Measurements from ENCODE around the gene MINDY4.

MINDY4 gene

DNA sequence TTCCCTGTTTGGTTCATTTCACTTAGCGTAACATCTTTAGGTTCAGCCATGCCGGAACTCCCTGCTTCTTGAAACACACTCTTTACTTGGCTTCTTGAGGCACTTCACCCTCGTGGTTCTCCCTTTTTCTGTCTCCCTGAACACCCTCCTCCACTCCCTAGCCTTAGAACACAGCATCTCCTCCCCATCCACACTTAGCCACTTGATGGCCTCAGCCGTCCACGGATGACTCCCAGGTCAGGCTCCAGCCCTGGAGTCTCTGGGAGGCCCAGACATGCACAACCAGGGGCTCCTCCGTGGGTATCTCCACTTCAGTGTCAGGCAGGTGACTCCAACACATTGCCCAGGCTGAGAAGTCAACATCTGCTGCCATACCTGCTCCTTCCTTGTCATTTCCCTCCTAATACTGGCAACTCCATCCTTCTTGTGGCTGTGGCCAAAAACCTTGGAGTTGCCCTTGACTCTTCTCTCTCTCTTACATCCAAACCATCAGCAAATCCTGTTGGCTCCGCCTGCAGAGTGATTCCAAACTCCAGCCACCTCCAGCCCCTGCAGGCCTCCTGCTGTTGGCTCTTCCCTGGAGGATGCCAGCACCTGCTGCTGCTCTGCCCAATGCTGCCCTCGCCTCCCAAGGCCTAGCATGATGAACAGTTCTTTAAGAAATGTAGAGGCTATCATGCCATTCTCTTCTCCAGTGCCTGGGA lies 27.7 kb upstream of the MINDY4 start:
- no peak for DNase-seq

GRCh38 chr7:30744075-30744417 lies 27.2 kb upstream of the MINDY4 start:
- DNase-seq: no peak

- no peak for DNase-seq
Observed at GRCh38 chr7:30745261-30745941, 25.8 kb upstream of the MINDY4 start.

GRCh38 chr7:30750010-30750409 lies 21.2 kb upstream of the MINDY4 start:
- DNase-seq: no peak

DNA sequence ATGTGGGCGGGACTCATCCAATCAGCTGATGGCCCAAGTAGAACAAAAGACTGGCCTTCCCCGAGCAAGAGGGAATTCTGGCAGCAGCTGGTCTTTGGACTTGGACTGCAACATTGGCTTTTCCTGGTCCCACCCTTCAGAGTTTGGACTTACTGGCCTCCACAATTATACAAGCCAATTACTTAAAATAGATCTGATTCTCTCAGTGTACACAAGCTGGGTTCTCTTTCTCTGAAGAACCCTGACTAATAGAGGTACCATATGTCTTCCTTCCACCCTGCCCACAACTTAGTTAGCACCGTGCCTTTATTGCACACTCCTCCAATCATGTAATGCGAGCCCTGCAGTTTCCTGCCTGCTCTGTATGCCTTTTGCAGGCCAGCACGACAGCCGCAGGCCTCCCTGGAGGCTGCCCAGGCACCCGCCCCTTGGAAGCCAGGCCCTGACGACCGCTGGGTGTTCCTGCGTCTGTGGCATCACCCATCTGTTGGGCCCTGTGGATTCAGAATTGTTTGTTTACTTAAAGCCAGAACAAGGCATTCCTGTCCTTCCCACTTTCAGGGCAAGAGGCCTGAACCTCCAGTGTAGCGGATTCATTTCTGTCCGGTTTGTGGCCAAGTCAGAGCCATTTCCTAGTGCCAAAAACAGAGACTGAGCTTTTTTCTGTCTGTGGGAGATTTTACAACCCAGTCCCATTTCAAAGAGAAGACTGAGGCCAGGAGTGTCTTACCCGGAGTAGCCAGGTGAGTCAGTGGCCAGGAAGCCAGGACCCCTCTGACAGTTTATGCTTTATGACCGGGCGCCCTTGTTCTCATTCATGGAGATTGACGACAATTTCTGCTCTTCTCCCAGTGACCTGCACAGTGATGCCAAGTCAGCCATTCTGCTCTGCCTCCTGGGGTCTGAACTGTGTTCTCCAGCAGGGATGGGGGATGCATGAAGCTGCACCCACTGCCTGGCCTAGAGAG lies 20.2 kb upstream of the MINDY4 start:
- peak; percentile 84 for DNase-seq

DNA sequence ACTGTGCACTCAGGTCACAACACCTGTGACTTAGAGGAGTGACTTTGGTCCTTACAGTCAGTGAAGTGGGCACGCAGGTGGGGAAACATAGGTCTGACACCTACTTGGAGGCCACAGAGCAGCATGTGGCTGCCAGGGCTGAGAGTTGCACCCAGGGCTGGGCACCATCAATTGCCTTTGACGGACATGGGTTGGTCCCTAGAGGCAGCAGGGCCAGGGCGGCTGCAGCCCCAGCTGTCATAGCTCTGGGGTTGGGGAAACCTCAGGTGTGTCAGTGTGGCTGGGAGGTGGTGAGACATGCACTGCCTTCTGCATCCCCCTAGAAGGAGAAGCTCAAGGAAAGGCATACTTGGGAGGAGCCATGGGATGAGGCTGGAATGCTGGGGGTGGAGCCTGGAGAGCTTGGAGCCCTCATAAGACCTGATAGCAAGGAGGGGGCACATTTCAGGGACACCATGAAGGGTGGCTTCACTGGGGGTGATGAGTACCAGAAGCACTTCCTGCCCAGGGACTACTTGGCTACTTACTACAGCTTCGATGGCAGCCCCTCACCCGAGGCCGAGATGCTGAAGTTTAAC lies 19.4 kb upstream of the MINDY4 start, which contains the start of gene INMT:
Gene INMT, plus strand, starts transcription at position 440 of the 578 bp plus-strand sequence. Its CDS starts 16 bp downstream, at position 456.
- no peak for DNase-seq

DNA sequence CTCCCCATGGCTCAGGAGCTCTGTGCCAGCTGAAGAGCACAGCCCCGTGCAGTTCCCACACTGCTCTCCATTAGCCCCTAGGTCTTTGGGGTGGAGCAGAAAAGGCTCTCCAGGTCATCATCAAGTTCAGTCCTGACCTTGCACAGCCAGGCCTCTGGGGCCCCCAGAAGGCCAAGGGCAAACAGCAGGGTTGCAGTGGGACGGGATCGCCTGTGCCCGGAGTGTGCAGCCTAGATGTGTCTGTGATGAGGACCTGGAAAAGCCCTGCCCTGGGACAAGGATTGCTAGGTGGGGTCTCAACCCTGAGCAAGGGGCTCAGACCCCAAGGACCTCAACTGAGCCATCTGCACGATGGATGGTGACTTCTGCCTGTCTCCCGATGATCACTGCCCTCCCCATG lies 18.7 kb upstream of the MINDY4 start:
- DNase-seq: no peak

DNA sequence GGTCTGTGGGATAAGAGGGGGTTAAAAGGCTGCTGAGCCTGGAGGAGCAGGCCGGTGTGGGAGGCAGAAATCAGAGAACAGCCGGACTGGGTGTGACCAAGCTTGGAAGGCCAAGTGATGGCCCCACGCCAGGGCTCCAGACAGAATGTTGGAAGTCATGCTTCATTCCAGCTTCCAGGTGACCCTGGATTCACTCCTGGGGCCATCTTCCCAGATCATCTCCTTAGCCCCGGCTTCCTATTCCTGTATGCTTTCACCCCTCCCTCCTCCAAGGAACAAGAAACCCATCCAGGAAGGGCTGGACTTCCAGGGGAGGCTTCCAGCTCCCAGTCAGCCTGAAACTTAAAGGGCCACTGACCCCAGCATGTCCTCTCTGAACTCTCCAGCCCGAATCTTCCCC lies 18.2 kb upstream of the MINDY4 start:
- DNase-seq: peak; percentile 93

- DNase-seq: no peak
Observed at GRCh38 chr7:30754315-30754877, 16.8 kb upstream of the MINDY4 start.

DNA sequence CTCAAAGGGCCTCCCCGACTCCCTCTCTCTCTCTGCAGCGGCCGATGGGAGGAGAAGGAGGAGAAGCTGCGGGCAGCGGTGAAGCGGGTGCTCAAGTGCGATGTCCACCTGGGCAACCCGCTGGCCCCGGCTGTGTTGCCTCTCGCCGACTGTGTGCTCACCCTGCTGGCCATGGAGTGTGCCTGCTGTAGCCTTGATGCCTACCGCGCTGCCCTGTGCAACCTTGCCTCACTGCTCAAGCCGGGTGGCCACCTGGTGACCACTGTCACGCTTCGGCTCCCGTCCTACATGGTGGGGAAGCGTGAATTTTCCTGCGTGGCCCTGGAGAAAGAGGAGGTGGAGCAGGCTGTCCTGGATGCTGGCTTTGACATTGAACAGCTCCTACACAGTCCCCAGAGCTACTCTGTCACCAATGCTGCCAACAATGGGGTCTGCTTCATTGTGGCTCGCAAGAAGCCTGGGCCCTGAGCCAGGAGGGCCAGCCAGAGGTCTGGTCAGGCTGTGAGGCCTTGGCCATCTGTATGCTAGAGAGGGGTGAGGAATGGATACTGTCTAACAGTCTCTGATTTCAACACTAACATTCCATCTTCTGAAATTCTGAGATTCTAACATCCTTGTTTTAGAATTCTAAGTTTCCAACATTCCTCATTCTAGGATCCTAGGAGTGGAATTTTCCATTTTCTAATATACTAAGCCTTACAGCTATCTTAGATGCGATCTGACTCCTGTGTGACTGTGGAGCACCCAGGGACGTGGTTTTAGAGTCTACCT lies 15.6 kb upstream of the MINDY4 start:
- DNase-seq: peak; percentile 66

DNA sequence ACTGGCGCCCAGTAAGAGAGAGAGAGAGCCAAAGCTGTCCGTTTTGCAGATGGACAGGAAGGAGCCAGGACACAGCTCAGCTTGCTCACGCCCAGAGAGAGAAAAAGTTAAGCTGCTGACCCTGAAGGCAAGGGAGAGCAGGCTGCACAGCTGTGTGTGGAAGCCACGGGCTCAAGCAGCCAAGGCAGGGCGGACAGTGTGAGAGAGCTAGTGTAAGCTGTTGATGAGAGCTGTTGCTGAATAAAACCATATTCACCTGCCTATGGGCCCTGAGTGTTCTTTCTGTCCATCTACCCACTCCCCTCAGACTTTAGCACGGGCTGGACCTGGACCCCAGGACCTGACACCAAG lies 13.9 kb upstream of the MINDY4 start:
- DNase-seq: no peak

- no peak for DNase-seq
Observed at GRCh38 chr7:30760514-30761213, 10.6 kb upstream of the MINDY4 start.

DNA sequence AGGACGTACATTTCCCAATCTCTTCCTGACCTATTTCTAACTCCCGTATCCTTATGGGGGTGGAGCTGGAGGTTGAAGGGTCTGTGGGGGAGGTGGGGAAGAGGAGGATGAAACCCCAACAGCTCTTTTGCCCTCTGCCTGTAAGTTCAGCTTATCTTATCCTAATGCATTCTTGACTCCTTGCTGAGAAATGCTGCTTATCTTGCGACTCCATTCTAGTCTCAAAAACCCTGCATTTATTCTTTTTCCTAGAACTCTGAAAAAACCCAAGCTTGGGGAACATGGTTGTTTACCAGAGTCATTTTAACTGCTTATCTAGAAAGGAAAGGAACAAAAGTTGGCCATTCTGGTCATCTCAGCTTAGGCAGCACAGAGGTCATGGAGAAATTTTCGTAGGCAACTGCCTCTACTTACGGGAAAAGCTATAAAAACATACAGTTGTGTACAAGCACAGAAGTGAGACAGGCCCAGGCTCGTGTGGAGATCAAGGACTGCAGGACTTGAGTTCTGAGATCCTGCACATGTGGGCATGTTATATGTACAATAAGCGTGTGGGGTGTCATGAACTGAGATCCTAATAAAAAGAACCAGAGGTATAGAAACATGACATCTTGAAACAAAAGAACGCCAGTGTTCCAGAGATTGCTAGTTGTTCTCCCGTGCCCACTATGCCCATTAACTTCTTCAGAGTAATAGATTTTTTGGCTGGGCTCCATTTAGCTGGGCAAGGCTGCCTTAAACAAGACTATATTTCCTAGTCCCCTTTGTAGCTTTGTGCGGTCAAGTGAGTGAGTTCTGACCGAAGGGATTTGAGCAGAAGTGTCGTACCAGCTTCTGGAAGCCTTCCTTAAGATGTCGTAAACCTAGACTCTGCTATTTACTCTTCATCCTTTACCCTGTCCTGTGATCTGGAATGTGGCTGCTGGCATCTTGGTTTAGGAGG lies 9.7 kb upstream of the MINDY4 start:
- no peak for DNase-seq

GRCh38 chr7:30764030-30764975 lies 6.9 kb upstream of the MINDY4 start:
- DNase-seq: peak; percentile 66

GRCh38 chr7:30765408-30765807 lies 5.8 kb upstream of the MINDY4 start:
- DNase-seq: no peak

DNA sequence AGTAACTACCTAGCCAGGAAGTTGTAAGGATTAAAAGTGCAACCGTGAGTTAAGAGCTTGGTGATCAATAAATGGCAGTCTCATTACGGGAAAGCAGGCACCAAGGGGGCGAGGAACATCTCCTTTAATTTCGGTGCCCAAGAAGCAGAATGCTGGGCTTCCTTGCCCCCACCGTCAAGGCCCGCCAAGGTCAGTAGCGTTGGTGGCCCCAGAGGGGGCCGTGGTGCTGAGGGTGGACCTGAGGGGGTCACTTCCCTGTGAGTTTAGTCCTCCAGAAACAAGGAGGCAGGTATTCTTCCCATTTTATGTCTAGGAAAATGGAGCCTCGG lies 408 bp upstream of the MINDY4 start:
- DNase-seq: no peak

GRCh38 chr7:30771880-30772425 lies 736 bp downstream of the MINDY4 start:
- no peak for DNase-seq

GRCh38 chr7:30772984-30773383 lies 1.8 kb downstream of the MINDY4 start:
- no peak for DNase-seq

GRCh38 chr7:30775992-30776391 lies 4.8 kb downstream of the MINDY4 start:
- no peak for DNase-seq

Data from right forelimb (tissue), 1 donor.